Spinal cord (tissue), 10 donors: ENCODE measurements around the gene MST1. TPM values are rescaled to one million over a fixed set of nuclear protein-coding genes. Genes with fewer than 3 reads are reported as not detected.

Experiments
- DNase-seq, 6 donors: peaks; one replicate each; pipeline versions ENCODE4 v3.0.0 to v3.0.0-alpha.2; 2013 to 2015; ENCODE audit warnings: low spot score in 6 of 6, low read depth in 4 of 6
- H3K27ac ChIP-seq: one replicate; pipeline ENCODE4 v1.5.1; 2013; ENCODE audit warnings: low read depth, low read length, control low read depth
- H3K27me3 ChIP-seq: one replicate; pipeline ENCODE4 v1.6.1; 2013; ENCODE audit warnings: low read length; ENCODE audit not compliant: control insufficient read depth, insufficient read depth
- H3K36me3 ChIP-seq: one replicate; pipeline ENCODE4 v1.6.1; 2013; ENCODE audit warnings: low read length; ENCODE audit not compliant: control insufficient read depth, insufficient read depth
- H3K4me1 ChIP-seq: one replicate; pipeline ENCODE4 v1.6.1; 2013; ENCODE audit warnings: low read length; ENCODE audit not compliant: control insufficient read depth, insufficient read depth
- H3K4me3 ChIP-seq: one replicate; pipeline ENCODE4 v1.5.1; 2013; ENCODE audit warnings: low read depth, low read length, control low read depth
- H3K9me3 ChIP-seq: one replicate; pipeline ENCODE4 v1.6.1; 2013; ENCODE audit warnings: low read length; ENCODE audit not compliant: control insufficient read depth, insufficient read depth
- WGBS: methylation state at CpG from one replicate; pipeline ENCODE4 v1.1.5; 2013; ENCODE audit warnings: missing lambda C conversion rate; ENCODE audit not compliant: insufficient coverage; 5-methylcytosine and 5-hydroxymethylcytosine counted together
- polyA plus RNA-seq, 2 donors: library from polyadenylated mRNA; unstranded; fragments of 120-200 nt; gene quantifications; one replicate each; pipeline ENCODE4 v1.2.1, GENCODE V29; 2013; ENCODE audit not compliant: insufficient read length in 2 of 2
- total RNA-seq, 2 donors: library from RNA; depleted of rRNA in 1 of 2; stranded (reverse); fragments of 120-200 nt in 1 of 2; fragments of >200 nt in 1 of 2; gene quantifications; one replicate each; pipeline versions ENCODE4 v1.2.3 to v1.2.4, GENCODE V29; 2013 to 2014
- donor health status: healthy.

MST1 gene
- total and polyA plus RNA-seq, 4 donors, result 10.7 to 62.6 (median 44.1) TPM

- Histone ChIP-seq H3K4me3 (no peak overlapping the region), H3K27me3 (no peaks in the 10 kb centered on the region), H3K4me1 (peaks cover 22% of the 10 kb centered on the region), H3K36me3 (peaks cover 63% of the 10 kb centered on the region), H3K27ac (no peak overlapping the region), H3K9me3 (no peaks in the 10 kb centered on the region)
- WGBS, result 67% methylated on average over 1 of the region's 2 CpGs
- DNase-seq, result peak in 1 of 6 donors; percentile 16
Observed at GRCh38 chr3:49647741-49648140, 41.5 kb downstream of the MST1 start.

GRCh38 chr3:49646236-49646635, 43.0 kb downstream of the MST1 start:
- no CpG with 5 or more reads among the region's 3 CpGs for WGBS
- Histone ChIP-seq H3K36me3 (peaks cover 59% of the 10 kb centered on the region), H3K4me3 (no peak overlapping the region), H3K27ac (no peak overlapping the region), H3K4me1 (peaks cover 22% of the 10 kb centered on the region), H3K27me3 (no peaks in the 10 kb centered on the region), H3K9me3 (no peaks in the 10 kb centered on the region)
- DNase-seq, result no peak

- H3K36me3 ChIP-seq, result peaks cover 52% of the 10 kb centered on the region
- H3K4me3 ChIP-seq, result no peak overlapping the region
- WGBS, result 90% methylated on average over 8 of the region's 8 CpGs
- H3K4me1 ChIP-seq, result peaks cover 18% of the 10 kb centered on the region
- H3K9me3 ChIP-seq, result no peaks in the 10 kb centered on the region
- no peak overlapping the region for H3K27ac ChIP-seq
- DNase-seq, result no peak
- H3K27me3 ChIP-seq, result no peaks in the 10 kb centered on the region
Observed at GRCh38 chr3:49644684-49645083, 44.6 kb downstream of the MST1 start.

GRCh38 chr3:49642708-49643145, 46.5 kb downstream of the MST1 start:
- Histone ChIP-seq H3K36me3 (peaks cover 51% of the 10 kb centered on the region), H3K27me3 (no peaks in the 10 kb centered on the region), H3K27ac (no peak overlapping the region), H3K4me1 (peaks cover 8% of the 10 kb centered on the region), H3K9me3 (no peaks in the 10 kb centered on the region), H3K4me3 (no peak overlapping the region)
- WGBS, result 94% methylated on average over 9 of the region's 9 CpGs
- DNase-seq, result no peak

GRCh38 chr3:49641921-49642707, 47.2 kb downstream of the MST1 start:
- H3K4me3 ChIP-seq, result no peak overlapping the region
- H3K27me3 ChIP-seq, result no peaks in the 10 kb centered on the region
- H3K27ac ChIP-seq, result no peak overlapping the region
- no peak for DNase-seq
- H3K9me3 ChIP-seq, result no peaks in the 10 kb centered on the region
- peaks cover 54% of the 10 kb centered on the region for H3K36me3 ChIP-seq
- peaks cover 2% of the 10 kb centered on the region for H3K4me1 ChIP-seq
- 91% methylated on average over 14 of the region's 14 CpGs for WGBS

- Histone ChIP-seq H3K9me3 (no peaks in the 10 kb centered on the region), H3K4me1 (no peaks in the 10 kb centered on the region), H3K36me3 (peaks cover 58% of the 10 kb centered on the region), H3K27ac (no peak overlapping the region), H3K4me3 (no peak overlapping the region), H3K27me3 (no peaks in the 10 kb centered on the region)
- DNase-seq, result peak in 1 of 6 donors; percentile 16
- WGBS, result 60% methylated on average over 1 of the region's 7 CpGs
Observed at GRCh38 chr3:49641292-49641691, 48.0 kb downstream of the MST1 start.

- no peak overlapping the region for H3K27ac ChIP-seq
Observed at GRCh38 chr3:49639551-49639950, 49.7 kb downstream of the MST1 start.

GRCh38 chr3:49638445-49638844, 50.8 kb downstream of the MST1 start:
- Histone ChIP-seq H3K9me3 (no peaks in the 10 kb centered on the region), H3K27ac (no peak overlapping the region), H3K27me3 (no peaks in the 10 kb centered on the region), H3K4me3 (no peak overlapping the region), H3K36me3 (peaks cover 42% of the 10 kb centered on the region), H3K4me1 (no peaks in the 10 kb centered on the region)
- DNase-seq, result no peak
- WGBS, result 66% methylated on average over 5 of the region's 8 CpGs

More at GRCh38 chr3:49639551-49639950, 49.7 kb downstream of the MST1 start:
- DNase-seq, result no peak
- Histone ChIP-seq H3K27me3 (no peaks in the 10 kb centered on the region), H3K36me3 (peaks cover 54% of the 10 kb centered on the region), H3K9me3 (no peaks in the 10 kb centered on the region), H3K4me3 (no peak overlapping the region), H3K4me1 (no peaks in the 10 kb centered on the region)
- WGBS, result 89% methylated on average over 2 of the region's 2 CpGs

- H3K4me3 ChIP-seq, result no peak overlapping the region
- H3K36me3 ChIP-seq, result peaks cover 28% of the 10 kb centered on the region
- WGBS, result 87% methylated on average over 5 of the region's 7 CpGs
- no peak overlapping the region for H3K27ac ChIP-seq
- no peak for DNase-seq
- H3K27me3 ChIP-seq, result no peaks in the 10 kb centered on the region
- H3K4me1 ChIP-seq, result no peaks in the 10 kb centered on the region
- H3K9me3 ChIP-seq, result no peaks in the 10 kb centered on the region
Observed at GRCh38 chr3:49636883-49637609, 52.2 kb downstream of the MST1 start.
